ENCODE data around the gene GYPA.
"Not testable (repeated sequence)": the region's sequence is repeated elsewhere in the genome, so short reads cannot be mapped to it uniquely, and the experiment has no call there.

Gene GYPA

DNA sequence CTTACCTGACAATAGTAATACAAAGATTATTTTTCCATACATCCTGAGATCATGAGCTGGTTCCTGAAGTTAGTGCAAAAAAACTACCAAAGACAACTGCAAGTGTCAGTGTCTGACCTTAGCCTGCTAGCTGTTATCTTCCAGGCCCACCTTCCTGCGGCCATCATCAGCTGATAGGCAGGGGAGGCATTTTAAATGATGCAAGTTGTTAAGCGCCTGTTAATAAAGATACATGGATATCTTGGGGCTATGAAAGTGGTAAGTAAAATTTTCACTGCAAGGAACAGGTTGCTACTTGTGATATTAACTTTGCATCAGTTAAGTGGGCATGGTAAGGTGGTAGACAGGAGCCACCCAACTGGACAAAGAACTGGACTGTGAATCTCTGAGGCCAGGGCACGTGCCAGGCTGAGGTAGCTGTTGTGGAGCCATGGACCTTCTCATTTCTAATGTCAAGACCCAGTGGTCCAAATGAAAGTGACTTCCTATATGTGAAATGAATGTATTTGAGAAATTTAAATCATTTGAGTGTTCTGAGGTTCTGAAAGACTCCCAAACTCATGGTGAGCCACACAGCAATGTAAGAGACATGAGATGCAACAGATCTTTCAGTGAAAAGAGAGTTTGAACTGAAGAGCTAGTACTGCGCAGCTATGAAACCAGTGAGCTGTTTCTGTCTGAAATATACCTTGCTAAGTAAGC, at the start of gene GYPA:
Gene GYPA, minus strand, starts transcription at position 125 of the 702 bp plus-strand sequence. Its CDS starts 83 bp downstream, at position 42.
- DNase-seq (ENCODE audit: low read depth) = not testable (repeated sequence)

- DNase-seq (ENCODE audit: low read depth) = no peak
These were observed 49.5 kb upstream of the GYPA start for GRCh38 chr4:144190009-144190408.

DNA sequence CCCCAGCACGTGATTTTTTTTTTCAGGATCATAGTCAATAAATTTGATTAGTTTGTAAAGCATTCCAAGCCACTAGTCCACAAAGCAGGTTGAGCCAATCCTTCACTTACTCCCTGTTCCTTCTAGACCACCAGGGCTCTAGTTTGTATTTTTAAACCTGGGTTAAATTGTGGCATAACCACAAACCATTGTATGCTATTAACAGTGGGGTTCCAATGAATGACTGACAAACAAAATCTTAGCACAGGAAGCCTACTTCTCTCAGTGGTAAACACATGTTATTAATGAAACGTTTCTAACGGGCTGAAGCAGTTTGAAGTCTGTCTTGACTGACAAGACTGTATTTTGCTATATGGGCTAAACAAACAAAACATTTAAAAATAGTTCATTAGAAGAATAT, 48.6 kb upstream of the GYPA start:
- DNase-seq (ENCODE audit: low read depth) = no peak

- no peak for DNase-seq (ENCODE audit: low read depth)
These were observed 44.6 kb upstream of the GYPA start for GRCh38 chr4:144185086-144185485.

DNA sequence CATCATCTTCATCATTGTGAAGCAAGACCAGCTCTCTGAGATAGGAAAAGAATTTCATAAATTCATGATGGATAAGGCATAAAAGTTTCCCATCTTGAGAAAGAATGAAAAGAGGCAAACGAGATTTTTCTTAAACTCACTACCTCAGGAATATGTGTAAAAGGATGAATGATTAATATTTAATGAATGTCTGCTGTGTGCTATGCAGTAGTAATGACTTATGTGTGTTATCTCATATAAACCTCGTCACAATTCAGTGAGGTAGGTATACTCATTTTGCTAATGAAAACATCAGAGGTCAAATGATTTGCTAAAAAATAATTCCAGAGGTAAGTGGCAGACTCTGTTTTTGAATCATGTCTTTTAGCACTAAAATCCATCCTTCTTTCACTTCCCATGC, 42.6 kb upstream of the GYPA start:
- no peak for DNase-seq (ENCODE audit: low read depth)

DNA sequence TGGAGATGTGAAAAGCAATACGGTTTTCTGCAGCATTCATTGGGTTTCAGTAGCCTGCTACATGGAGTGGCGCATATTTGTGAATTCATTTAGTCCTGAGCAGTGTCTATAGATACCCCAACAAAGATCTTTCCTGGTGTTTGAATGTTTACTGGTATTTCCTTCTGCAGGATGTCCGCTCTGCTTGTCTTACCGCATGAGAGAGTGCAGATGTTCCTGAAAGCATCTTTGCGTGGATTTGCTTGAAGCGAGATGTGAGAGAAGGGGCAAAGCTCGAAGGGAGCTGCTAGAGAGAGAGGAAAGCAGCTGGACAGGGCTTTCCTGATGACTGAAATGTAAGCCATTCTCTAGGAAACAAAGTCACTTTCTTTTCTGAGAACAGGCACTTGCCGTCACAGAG, 40.9 kb upstream of the GYPA start:
- no peak for DNase-seq (ENCODE audit: low read depth)

DNA sequence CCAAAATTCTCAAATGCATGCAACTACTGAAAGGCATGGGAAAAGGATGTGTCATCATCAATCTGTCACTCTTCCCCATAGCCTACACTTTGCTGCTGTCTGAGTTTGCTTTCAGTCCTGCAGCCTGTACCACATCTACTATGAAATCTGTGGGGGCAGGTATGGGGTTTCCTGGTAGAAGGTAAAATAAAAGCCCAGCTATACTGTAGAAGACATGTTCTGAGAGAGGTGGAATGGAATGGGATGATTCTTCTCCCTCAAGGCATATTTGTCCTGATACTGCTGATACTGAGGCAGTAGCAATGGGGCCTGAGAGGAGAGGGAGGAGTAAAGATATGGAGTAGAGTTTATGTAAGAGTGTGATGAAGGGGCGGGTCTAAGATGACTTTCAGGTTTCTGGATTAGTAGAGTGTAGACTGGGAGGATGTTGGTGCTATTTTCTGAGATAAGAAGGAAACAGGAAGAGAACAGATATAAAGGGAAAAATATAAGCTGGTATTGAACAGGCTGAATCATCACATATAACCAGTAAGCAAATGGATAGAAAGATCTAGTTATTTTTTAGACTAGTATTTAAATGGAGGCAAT, 38.7 kb upstream of the GYPA start:
- DNase-seq (ENCODE audit: low read depth) = no peak

DNA sequence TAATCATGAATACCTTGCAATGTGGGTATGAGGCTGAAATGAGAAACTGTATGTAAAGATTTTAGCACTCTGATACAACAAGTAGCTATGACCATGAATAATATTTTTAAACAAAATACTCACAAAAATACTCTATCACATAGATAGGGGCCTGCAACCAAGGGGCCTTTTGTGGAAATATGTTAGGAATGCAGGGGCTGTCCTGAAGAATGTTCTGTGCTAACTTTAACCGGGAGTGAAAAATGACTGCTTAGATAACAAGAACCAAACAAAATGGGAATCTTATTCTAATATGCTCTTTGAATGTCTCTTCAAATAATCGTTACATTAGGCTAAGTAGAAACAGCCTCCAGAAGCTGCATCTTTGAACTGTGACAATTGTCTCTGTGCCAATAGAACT, 37.9 kb upstream of the GYPA start:
- no peak for DNase-seq (ENCODE audit: low read depth)

GRCh38 chr4:144176476-144176875, 36.0 kb upstream of the GYPA start:
- peak; percentile 2 for DNase-seq (ENCODE audit: low read depth)

DNA sequence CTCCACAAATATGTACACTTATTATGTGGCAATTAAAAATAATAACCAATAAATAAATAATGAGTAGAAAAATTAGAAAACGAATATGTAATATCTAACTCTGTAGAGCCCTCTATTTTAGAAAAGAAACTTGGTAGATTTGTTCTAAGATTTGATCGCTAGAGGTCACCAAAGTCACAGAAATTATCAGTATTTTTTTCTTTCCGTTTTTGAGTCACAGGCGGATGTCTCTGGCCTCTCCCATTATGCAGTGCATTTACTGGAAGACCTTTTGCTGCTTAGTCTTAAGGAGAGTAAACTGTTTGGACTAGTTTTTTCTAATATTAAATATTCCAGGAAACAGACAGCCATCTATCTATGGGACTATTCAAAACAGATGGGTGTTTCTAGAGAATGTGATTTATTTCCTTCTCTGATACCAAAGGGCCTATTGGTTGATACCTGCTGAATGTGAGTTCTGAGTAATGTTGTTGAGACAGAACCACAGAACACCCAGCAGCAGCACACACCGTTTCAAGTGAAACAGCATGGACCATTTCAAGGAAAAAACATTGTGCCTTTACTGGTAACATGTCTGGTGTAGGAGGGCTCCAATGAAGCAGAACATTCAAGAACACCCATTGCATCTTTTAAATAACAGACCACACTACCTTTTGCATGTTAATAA, 34.0 kb upstream of the GYPA start:
- peak; percentile 41 for DNase-seq (ENCODE audit: low read depth)

- DNase-seq (ENCODE audit: low read depth) = no peak
These were observed 31.2 kb upstream of the GYPA start for GRCh38 chr4:144171697-144172096.

DNA sequence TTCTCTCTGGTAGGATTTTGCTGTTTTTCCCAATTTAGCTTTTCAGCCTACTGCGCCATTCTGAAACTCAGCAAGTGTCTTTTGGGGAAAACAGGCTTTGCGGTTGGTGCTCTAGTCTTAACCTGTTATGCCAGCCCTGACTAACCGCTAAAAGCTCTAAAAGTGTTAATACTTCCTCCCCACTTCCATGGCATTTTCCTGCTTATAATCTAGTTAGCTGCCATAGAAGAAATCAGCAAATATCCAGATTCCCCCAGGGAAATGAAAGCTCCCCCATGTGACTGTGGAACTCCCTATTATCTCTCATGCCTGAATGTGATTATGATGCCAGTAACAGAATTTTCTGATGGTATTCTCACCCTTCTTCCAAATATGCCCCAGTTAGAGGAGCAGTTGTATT, 28.7 kb upstream of the GYPA start:
- no peak for DNase-seq (ENCODE audit: low read depth)

DNA sequence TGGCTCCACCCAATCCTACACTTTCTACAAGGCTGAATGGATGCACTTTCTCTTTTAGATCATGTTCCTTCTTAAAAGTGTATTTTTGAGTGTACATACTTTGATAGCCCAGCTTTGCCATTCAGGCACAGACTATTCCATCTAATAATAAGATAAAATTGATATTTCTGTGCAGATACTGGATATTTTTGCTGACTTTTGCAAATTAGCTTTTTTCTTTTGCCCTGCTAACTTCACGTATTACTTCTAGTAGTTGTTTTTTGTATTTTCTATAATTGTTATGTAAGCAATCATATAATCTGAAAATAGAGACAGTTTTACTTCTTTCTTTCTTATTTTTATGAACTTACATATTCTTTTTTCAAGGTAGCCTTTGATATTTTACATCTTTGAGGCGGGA, 13.5 kb upstream of the GYPA start:
- DNase-seq (ENCODE audit: low read depth) = no peak

DNA sequence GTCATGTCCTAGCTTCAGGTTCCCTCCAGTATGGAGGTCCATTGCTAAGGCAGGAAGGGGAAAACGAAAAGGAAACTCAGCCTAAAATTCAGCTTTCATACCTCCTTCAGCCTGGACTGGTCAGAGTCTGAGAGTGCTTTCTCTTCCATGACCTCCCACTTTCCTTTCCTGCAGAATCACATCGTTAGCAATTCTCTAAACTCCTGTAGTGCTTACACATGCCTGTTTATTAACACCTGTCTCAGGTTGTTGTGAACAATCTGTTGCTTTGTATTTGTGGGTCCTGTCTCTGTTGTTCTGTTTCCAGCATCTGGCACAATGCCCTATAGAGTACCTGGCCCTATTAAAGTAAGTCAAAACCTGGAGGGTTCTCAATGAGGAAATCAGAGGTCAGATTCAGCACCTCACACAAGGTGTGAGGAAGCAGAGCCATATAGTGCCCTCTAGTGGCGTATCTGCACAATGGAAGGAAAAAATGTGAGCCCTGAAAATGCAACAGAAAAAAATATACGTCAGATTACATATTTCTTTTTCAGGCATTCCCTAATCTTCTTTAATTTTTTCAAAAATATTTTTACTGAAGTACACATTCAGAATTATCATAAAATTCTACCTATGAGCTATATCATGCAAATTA, 2.3 kb upstream of the GYPA start:
- DNase-seq (ENCODE audit: low read depth) = not testable (repeated sequence)

GRCh38 chr4:144141493-144141892, 975 bp upstream of the GYPA start:
- no peak for DNase-seq (ENCODE audit: low read depth)

- DNase-seq (ENCODE audit: low read depth) = not testable (repeated sequence)
These were observed 527 bp downstream of the GYPA start for GRCh38 chr4:144139991-144140390.

DNA sequence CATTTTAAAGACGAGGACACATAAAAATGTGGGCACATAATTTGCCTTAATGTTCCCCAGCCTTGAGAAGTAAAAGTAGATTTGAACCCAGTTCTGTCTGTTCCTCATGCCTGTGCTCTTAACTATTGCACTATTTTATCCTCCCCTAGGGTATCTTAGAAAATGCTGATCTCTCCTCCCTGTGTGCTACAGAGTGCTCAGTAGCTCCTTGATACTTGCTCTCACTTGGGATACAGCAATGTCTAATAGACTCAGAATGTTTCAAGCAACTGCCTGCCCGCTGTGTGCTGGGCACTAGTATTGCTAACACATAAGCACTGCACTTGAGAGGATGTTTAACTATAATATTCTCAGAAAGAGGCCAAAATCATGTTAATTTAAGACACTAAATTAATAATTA, 971 bp downstream of the GYPA start:
- not testable (repeated sequence) for DNase-seq (ENCODE audit: low read depth)

DNA sequence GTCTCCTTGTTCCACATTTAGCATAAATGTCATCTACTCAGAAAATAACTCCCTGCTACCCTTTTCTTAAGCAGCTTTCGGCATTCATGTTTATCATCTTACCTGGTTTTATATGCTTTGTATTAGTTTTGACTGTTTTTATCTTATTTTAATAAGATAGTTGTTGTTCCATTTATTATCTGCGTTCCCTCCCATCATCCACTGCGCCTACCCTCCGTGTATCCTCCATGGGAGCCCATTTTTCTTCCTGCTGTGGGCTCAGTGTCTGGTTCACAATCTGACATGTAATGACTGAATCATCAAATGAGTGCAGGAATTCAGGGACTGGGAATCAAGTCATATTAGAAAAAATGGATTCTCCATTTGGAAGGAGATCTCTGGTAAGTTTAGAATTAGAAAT, 2.3 kb downstream of the GYPA start:
- not testable (repeated sequence) for DNase-seq (ENCODE audit: low read depth)

GRCh38 chr4:144137137-144137931, 3.2 kb downstream of the GYPA start:
- DNase-seq (ENCODE audit: low read depth) = not testable (repeated sequence)

- DNase-seq (ENCODE audit: low read depth) = not testable (repeated sequence)
These were observed 4.3 kb downstream of the GYPA start for GRCh38 chr4:144136189-144136588.

- DNase-seq (ENCODE audit: low read depth) = not testable (repeated sequence)
These were observed 10.4 kb downstream of the GYPA start for GRCh38 chr4:144130167-144130566.

DNA sequence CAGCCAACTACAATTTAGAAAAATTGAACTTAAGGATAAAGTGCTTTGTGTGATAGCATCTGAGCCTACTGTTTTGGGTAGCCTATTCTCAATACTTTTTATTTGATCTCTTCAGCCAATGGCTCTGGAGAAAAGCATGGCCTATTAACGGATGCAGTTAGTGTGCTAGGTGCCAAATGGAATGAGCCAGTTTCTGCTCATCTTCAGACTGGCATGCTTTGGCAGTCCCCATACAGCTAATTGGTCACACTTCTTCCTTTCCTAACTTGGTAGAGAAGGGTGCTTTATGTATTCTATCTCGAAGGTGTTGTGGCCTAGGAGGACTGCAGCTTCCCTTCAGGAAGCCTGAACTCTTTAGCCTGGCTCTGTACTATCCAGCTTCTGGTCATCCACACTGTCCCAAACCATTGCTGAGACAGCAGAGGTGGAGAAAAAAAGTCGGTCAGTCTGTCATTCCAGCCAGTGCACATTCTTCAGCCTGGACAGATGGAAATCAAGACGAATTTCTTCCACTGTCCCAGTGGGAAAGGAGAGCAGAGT, 11.1 kb downstream of the GYPA start:
- not testable (repeated sequence) for DNase-seq (ENCODE audit: low read depth)

Measured in fibroblast of gingiva (primary cell).